HepG2 (cell line): ENCODE data around the gene CPED1.

Experiments
- BHLHE40 ChIP-seq: IDR thresholded peaks from 2 replicates; pipeline ENCODE4 v1.6.1; 2011; ENCODE audit warnings: low read length, improper control_type of control experiment
- GTF3A ChIP-seq: sonication (generic); formaldehyde crosslinking; conservative IDR thresholded peaks from 2 replicates; pipeline ENCODE4 v1.4.0; 2020; ENCODE audit warnings: mild to moderate bottlenecking, missing genetic modification reagents
- JUN ChIP-seq: sonication (generic); formaldehyde crosslinking; IDR thresholded peaks from 2 replicates; pipeline ENCODE4 v1.4.0; 2020; ENCODE audit warnings: mild to moderate bottlenecking, missing genetic modification reagents
- KDM1A ChIP-seq: IDR thresholded peaks from 2 replicates; pipeline ENCODE4 v1.6.1; 2016; ENCODE audit warnings: missing compliant biosample characterization
- SCMH1 ChIP-seq: sonication (generic); formaldehyde crosslinking; IDR thresholded peaks from 2 replicates; pipeline ENCODE4 v1.9.0; 2021; ENCODE audit warnings: missing genetic modification reagents, mild to moderate bottlenecking, borderline replicate concordance
- STAT5B ChIP-seq: sonication (generic); formaldehyde crosslinking; IDR thresholded peaks from 2 replicates; pipeline ENCODE4 v1.4.0; 2020; ENCODE audit warnings: missing genetic modification reagents
- ZFX ChIP-seq: sonication (generic); formaldehyde crosslinking; IDR thresholded peaks from 2 replicates; pipeline ENCODE4 v1.4.0; 2020; ENCODE audit warnings: mild to moderate bottlenecking, low read depth, missing genetic modification reagents, moderate library complexity
- ZNF274 ChIP-seq: sonication (generic); formaldehyde crosslinking; IDR thresholded peaks from 2 replicates; pipeline ENCODE4 v1.5.1; 2020; ENCODE audit warnings: mild to moderate bottlenecking, missing genetic modification reagents
- ZNF589 ChIP-seq: sonication (generic); formaldehyde crosslinking; conservative IDR thresholded peaks from 2 replicates; pipeline ENCODE4 v1.8.0; 2022; ENCODE audit warnings: mild to moderate bottlenecking, moderate library complexity, missing genetic modification reagents
- ZSCAN31 ChIP-seq: sonication (generic); formaldehyde crosslinking; IDR thresholded peaks from 2 replicates; pipeline ENCODE4 v1.5.0; 2020; ENCODE audit warnings: low read depth, mild to moderate bottlenecking, missing genetic modification reagents
- TF ChIP-seq, protein P1 (sequence below): sonication (generic); formaldehyde crosslinking; IDR thresholded peaks from 2 replicates; pipeline ENCODE4 v1.5.0; 2020; ENCODE audit warnings: mild to moderate bottlenecking, missing genetic modification reagents, moderate library complexity

DNA sequence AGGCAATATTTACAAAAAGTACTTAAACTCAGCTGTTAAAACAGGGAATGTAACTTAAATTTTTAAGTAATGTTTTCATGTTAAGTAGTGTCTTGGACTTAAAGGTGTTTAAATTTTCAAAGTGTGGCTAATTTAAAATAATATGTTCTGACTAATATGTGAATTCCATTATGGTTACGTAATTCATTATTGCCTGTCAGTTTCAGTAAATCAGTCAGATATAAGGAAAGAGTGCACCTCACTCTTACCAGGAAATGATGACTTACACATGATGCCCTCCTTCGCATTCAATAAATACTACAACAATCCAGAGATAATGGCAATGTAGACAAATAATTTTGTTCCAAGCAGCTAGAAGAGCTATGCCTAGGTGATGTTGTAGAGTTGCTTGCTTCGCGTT lies 271.3 kb downstream of the CPED1 start:
- no peak for TF ChIP-seq JUN (CRISPR knock-in tag)
- TF ChIP-seq ZFX (CRISPR knock-in tag) = no peak
- TF ChIP-seq, protein P1, sequence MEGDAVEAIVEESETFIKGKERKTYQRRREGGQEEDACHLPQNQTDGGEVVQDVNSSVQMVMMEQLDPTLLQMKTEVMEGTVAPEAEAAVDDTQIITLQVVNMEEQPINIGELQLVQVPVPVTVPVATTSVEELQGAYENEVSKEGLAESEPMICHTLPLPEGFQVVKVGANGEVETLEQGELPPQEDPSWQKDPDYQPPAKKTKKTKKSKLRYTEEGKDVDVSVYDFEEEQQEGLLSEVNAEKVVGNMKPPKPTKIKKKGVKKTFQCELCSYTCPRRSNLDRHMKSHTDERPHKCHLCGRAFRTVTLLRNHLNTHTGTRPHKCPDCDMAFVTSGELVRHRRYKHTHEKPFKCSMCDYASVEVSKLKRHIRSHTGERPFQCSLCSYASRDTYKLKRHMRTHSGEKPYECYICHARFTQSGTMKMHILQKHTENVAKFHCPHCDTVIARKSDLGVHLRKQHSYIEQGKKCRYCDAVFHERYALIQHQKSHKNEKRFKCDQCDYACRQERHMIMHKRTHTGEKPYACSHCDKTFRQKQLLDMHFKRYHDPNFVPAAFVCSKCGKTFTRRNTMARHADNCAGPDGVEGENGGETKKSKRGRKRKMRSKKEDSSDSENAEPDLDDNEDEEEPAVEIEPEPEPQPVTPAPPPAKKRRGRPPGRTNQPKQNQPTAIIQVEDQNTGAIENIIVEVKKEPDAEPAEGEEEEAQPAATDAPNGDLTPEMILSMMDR (CRISPR knock-in tag) = no peak
- no peak for TF ChIP-seq ZNF589 (CRISPR knock-in tag)
- no peak for TF ChIP-seq STAT5B (CRISPR knock-in tag)
- TF ChIP-seq GTF3A (CRISPR knock-in tag) = no peak
- TF ChIP-seq SCMH1 (CRISPR knock-in tag) = no peak
- TF ChIP-seq ZSCAN31 = no peak
- TF ChIP-seq ZNF274 (CRISPR knock-in tag) = no peak
- no peak for TF ChIP-seq KDM1A (CRISPR knock-in tag)
- no peak for TF ChIP-seq BHLHE40
